HG03354 (cell line): ENCODE measurements around the gene RAB20.
"Not testable (repeated sequence)": the region's sequence is repeated elsewhere in the genome, so short reads cannot be mapped to it uniquely, and the experiment has no call there.

ENCODE experiments used
- ATAC-seq: cut with Tn5 transposase; IDR thresholded peaks from one replicate; pipeline ENCODE4 v1.9.1; 2021; ENCODE audit warnings: mild to moderate bottlenecking; ENCODE audit not compliant: unreplicated experiment, poor library complexity, severe bottlenecking

RAB20 gene

GRCh38 chr13:110535526-110535925 lies 26.0 kb downstream of the RAB20 start:
- ATAC-seq, result no peak

DNA sequence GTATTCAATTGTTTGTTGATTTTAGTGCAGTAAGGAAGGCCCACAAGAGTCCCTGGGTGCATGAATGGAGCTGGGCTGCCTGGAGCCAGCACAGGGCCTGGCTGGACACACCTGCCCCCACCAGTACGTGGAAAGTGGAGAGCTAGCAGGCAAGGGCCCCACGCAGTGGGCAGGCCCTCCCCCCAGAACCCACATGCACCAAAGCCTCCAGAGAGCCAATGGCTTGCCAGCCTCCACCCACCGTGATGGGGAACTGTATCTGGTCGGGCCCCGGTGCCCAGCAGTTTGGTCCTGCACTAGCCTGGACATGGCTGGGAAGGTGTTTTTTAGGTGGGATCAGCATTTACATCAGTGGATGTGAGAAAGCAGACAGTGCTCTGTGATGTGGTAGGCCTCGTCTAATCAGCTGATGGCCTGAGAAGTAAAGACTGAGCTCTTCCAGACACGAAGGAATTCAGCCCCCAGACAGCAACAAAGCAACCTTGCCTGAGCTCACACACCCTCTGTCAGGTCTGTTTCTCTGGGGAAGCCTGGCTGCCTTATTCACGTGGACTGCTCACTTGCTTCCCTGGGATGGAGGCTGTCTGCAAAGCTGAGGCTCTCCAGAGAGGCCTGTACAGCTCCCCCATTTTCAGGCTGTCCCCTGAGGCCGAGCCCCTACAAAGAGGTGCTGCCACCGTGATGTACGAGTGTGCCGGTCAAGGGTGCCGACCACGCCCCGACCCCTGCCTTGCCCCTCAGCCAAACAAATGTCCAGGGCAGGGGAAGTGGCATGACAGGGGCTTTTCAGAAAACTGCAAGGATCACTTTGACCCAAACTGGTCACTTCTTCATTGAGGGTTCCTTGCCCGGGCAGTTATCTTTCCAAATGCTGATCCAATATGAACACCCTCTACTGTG lies 27.5 kb downstream of the RAB20 start:
- no peak for ATAC-seq

- not testable (repeated sequence) for ATAC-seq
These were observed 29.3 kb downstream of the RAB20 start for GRCh38 chr13:110532258-110532657.

DNA sequence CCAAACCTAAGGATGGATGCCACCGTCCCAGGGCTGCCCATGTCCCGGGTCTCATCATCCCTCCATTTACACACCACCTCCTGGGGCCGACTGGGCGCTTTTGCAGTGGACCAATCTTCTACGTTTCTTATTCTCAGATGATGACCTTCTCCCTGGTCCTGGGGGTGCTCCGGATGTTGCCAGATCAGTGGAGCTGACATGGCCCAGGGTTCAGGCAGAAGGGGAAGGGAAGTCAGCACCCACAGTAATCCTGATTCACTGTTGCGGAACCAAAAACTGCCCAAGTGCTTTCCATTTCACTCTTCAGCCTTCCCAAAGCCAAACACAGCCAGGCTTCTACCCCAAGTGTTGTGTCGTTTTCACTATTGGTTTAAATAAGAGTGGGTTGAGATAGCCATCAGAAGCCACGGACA lies 29.8 kb downstream of the RAB20 start:
- ATAC-seq, result no peak

- ATAC-seq, result no peak
These were observed 30.4 kb downstream of the RAB20 start for GRCh38 chr13:110531100-110531499.

DNA sequence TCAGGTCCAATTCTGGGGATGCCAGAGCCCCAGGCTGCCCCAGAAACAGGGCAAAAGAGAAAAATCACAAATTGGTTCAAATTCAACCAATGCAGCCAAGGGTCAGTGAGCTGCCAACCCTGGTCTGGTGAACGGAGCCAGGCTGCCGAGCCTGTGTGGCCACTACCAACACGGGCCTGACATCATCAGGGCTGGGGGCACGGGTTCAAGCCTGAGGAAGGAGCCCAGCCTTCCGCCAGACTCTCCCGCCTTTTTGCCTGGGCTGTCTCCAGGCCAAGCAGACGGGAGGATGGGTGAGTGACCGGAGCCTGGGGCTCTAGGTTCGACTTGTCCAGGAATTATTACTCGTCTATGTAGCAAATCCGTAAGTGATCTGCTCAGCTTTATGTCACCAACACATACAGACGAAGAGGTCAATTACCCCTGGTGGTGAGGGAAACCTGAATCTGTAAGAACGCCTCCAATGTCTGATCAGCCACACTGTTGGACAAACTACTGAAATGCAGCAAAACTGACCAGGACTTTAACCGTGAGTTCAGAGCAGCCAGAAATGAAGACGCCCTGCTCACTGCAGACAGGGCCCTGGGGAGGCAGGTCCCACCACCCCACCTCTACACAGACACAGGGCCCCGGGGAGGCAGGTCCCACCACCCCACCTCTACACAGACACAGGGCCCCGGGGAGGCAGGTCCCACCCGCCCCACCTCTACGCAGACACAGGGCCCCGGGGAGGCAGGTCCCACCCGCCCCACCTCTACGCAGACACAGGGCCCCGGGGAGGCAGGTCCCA lies 31.8 kb downstream of the RAB20 start:
- ATAC-seq, result no peak

DNA sequence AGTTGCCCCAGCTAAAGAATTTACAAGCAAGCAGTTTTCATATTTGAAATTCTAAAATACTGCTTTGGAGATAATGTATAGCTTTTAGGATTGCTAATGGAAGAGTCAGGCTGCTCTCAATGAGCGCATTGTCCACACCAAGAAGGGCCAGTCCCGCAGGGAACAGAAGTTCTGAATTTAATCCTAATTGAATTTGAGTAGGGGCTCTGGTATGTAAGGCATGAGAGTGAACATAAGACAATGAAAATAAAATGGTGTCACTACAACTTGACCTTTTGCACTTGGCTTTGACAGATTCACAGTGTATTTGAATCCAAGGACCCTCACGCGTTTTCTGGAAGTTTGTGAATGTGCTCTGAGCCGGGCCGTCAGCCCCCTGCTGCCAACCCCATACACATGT lies 32.6 kb downstream of the RAB20 start:
- no peak for ATAC-seq

DNA sequence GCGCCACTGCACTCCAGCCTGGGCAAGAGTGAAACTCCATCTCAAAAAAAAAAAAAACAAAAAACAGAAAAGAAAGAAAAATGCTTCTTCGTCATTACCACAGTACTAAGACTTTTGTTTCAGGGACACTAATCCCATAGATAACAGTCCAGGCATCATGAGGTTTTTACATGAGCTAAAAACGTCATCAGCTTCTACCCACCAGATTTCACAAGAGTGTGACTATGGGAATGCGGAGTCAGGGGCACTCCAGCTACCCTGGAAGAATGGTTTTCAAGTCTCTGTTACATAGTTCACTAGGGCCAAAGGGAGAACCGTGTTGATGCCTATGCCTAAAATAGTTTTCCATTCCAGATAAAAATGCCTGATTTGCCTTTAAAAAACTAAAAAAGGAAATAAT lies 33.2 kb downstream of the RAB20 start:
- no peak for ATAC-seq

DNA sequence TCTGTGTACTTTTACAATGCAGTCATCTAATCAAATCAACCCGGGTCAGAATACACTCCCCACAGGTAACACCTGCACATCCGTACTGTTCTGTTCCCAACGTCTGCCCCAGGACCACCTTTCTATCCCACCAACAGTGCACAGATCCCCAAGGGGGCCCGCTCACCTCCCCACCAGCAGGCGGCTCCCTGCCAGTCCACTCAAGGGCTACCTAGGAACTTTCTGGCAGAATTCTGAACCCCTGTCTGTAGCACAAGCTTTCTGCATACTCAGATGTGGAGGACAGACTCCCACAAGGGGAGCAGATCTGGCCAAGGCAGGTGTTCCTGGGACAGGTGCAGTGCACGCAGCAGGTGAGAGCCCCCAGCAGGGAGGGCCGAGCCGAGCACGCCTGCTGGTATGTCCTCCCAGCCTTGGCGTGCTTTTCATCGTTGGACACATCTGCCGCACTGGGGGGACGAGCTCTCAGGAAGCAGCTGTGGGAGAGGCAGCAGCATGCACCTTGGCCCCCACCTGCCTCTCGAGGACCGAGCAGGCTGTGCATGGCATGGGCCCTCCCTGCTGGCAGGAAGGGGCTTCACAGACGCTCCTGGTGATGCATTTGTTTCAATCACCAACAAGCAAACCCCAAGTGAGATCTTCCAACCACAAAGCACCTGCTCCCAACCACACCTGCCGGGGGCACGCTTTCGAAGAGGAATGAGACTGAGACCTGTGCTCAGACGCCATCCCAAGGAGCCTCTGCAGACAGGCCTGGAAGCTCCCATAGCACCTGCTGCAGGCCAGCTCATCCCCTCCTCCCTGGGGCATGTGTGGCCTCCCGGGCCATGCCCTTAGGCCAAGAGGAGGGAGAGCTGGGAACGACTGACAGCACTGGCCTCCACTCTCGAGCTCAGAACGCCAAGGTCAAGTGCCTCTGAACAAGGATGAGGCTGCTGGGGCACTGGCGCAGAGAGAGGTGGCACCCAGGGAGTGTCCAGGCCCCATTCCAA lies 35.9 kb downstream of the RAB20 start:
- ATAC-seq, result peak; percentile 85

- no peak for ATAC-seq
These were observed 36.8 kb downstream of the RAB20 start for GRCh38 chr13:110524541-110525257.

- no peak for ATAC-seq
These were observed 37.5 kb downstream of the RAB20 start for GRCh38 chr13:110523838-110524540.

GRCh38 chr13:110523180-110523579 lies 38.3 kb downstream of the RAB20 start:
- ATAC-seq, result no peak

GRCh38 chr13:110522721-110523120 lies 38.8 kb downstream of the RAB20 start:
- ATAC-seq, result no peak

DNA sequence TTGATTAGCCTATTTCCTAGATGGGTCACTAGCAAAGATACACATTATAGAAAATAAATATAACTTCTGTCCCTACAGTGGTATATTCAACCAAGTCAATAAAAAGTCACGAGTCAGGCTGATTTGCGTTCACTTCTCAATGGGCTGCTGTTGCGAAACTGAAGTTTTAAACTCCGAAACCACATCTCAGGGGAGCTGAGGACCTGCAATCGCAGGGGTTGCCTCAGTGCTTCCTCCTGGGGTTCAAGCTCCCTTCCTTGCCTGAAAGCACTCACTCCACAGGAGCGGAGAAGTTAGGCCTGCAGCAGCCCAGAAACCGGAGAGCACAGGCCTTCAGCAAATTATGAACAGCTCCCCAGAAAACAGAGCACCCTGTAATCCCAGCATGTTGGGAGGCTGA lies 39.6 kb downstream of the RAB20 start:
- ATAC-seq, result peak; percentile 50

DNA sequence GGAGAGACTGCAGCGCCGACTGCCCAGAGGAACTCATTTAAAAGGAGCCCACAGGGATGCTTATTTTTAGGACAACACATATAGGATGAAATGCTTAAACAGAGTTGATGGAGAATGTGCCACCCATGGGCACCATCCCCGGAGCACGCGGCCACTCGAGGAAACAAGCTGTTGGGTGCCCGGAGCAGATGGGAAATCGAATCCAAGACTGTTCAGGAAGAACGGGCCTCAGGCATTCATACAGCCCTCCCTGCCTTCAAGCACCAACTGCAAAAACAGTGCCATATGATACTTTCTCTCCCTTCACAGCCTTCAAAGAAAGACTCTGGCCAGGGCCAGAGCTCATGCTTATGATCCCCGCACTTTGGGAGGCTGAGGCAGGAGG lies 40.2 kb downstream of the RAB20 start:
- no peak for ATAC-seq

DNA sequence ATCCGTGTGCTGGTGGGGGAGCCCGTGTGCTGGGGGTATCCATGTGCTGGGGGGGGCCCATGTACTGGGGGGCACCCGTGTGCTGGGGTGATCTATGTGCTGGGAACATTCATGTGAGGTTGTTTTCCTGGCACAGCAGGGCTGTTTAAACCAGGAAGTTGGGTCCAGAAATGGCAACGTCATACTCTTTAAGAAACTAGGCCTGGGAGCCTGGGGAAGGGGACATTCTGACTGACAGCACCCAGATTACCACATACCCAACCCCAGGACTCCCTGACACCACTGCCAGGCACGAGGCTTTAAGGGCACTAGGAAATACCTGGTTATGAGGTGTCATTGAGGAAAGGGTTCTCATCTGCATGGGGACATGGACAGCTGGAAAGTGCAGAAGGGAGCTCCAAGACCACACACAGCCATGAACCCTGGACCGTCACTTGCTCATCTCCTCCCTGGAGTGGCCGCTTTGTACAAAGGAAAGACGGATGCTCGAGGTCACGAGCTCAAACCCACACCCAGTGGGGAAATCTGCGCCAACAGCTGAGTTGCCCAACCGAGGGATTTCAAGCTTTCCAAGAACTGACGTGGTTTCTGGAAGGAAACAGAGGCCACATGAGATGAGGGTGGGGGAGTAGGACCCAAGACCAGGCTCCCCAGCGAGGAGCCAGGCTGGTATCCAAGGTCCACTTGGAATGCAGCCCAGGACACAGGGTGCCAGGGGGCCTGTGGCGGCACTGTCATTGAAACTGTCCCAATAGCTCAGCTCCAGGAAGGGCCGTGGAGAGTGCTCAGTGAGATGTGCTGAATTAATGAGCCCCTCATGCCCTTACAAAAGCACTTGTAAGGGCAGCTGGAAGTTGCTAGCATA lies 40.9 kb downstream of the RAB20 start:
- no peak for ATAC-seq

GRCh38 chr13:110519506-110519905 lies 42.0 kb downstream of the RAB20 start:
- no peak for ATAC-seq

DNA sequence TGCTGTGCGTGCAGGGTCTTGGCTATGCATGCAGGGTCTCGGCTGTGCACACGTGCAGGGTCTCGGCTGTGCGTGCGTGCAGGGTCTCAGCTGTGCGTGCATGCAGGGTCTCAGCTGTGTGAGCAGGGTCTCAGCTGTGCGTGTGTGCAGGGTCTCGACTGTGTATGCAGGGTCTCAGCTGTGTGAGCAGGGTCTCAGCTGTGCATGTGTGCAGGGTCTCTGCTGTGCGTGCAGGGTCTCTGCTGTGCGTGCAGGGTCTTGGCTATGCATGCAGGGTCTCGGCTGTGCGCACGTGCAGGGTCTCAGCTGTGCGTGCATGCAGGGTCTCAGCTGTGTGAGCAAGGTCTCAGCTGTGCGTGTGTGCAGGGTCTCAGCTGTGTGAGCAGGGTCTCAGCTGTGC lies 42.5 kb downstream of the RAB20 start:
- no peak for ATAC-seq
